Stimulated activated CD8-positive, alpha-beta memory T cell treated with anti-CD3 and anti-CD28 coated beads, Interleukin-4, amount 100 ng/mL, for 24 hours (primary cell): ENCODE measurements around the gene DBF4B.

Source experiments
- DNase-seq: peaks from one replicate; pipeline ENCODE4 v3.0.0-alpha.2; 2020; ENCODE audit warnings: low read depth

The DBF4B gene

GRCh38 chr17:44760474-44761308 lies 52.2 kb downstream of the DBF4B start:
- DNase-seq = no peak

- no peak for DNase-seq
These were observed 53.7 kb downstream of the DBF4B start for GRCh38 chr17:44761932-44762810.

- no peak for DNase-seq
These were observed 54.7 kb downstream of the DBF4B start for GRCh38 chr17:44763170-44763569.

GRCh38 chr17:44765965-44766364 lies 57.5 kb downstream of the DBF4B start:
- no peak for DNase-seq

- DNase-seq = no peak
These were observed 58.1 kb downstream of the DBF4B start for GRCh38 chr17:44766409-44767038.

- no peak for DNase-seq
These were observed 59.0 kb downstream of the DBF4B start for GRCh38 chr17:44767493-44767892.

GRCh38 chr17:44768505-44769142 lies 60.2 kb downstream of the DBF4B start:
- no peak for DNase-seq

- no peak for DNase-seq
These were observed 60.8 kb downstream of the DBF4B start for GRCh38 chr17:44769230-44769629.

GRCh38 chr17:44769647-44770084 lies 61.2 kb downstream of the DBF4B start:
- no peak for DNase-seq

GRCh38 chr17:44770166-44770925 lies 61.9 kb downstream of the DBF4B start:
- no peak for DNase-seq

GRCh38 chr17:44772308-44773045 lies 64.0 kb downstream of the DBF4B start:
- DNase-seq = no peak

- no peak for DNase-seq
These were observed 64.7 kb downstream of the DBF4B start for GRCh38 chr17:44773140-44773539.

- peak; percentile 83 for DNase-seq
These were observed 66.0 kb downstream of the DBF4B start for GRCh38 chr17:44774271-44775135.

GRCh38 chr17:44775136-44775837 lies 66.8 kb downstream of the DBF4B start:
- DNase-seq = peak; percentile 98

GRCh38 chr17:44775838-44776621 lies 67.6 kb downstream of the DBF4B start:
- DNase-seq = no peak

- no peak for DNase-seq
These were observed 68.3 kb downstream of the DBF4B start for GRCh38 chr17:44776628-44777393.
